ENCODE measurements around the gene NUDT21. TPM values are rescaled to one million over a fixed set of nuclear protein-coding genes. Genes with fewer than 3 reads are reported as not detected.
A peak's percentile ranks its signal among the peaks of the same experiment; 100 is the strongest.

The NUDT21 gene
- total RNA-seq, 1 donor, result 58.6 TPM

GRCh38 chr16:56469748-56470147, 18.6 kb upstream of the NUDT21 start:
- H2AFZ ChIP-seq (ENCODE audit: low read length), result no peak overlapping the region
- TF ChIP-seq, protein P1, sequence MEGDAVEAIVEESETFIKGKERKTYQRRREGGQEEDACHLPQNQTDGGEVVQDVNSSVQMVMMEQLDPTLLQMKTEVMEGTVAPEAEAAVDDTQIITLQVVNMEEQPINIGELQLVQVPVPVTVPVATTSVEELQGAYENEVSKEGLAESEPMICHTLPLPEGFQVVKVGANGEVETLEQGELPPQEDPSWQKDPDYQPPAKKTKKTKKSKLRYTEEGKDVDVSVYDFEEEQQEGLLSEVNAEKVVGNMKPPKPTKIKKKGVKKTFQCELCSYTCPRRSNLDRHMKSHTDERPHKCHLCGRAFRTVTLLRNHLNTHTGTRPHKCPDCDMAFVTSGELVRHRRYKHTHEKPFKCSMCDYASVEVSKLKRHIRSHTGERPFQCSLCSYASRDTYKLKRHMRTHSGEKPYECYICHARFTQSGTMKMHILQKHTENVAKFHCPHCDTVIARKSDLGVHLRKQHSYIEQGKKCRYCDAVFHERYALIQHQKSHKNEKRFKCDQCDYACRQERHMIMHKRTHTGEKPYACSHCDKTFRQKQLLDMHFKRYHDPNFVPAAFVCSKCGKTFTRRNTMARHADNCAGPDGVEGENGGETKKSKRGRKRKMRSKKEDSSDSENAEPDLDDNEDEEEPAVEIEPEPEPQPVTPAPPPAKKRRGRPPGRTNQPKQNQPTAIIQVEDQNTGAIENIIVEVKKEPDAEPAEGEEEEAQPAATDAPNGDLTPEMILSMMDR (IDR thresholded peaks at IDR 0.05; ENCODE audit: extremely low read depth, low read depth, low read length), result no peak
- H3K27me3 ChIP-seq (ENCODE audit: insufficient read depth, low read length), result no peaks in the 10 kb centered on the region
- H3K9me3 ChIP-seq (ENCODE audit: low read depth, low read length), result no peaks in the 10 kb centered on the region
- no peak overlapping the region for H3K27ac ChIP-seq (ENCODE audit: low read depth, low read length)
- peak; percentile 17 for DNase-seq (ENCODE audit: insufficient read length, low spot score, missing footprints)
- H3K4me1 ChIP-seq (ENCODE audit: insufficient read depth, low read length), result no peaks in the 10 kb centered on the region
- H4K20me1 ChIP-seq (ENCODE audit: insufficient read depth, low read length), result no peaks in the 10 kb centered on the region
- H3K79me2 ChIP-seq (ENCODE audit: insufficient read depth, low read length), result no peaks in the 10 kb centered on the region
- H3K4me3 ChIP-seq (ENCODE audit: insufficient read depth, low read length), result no peak overlapping the region
- H3K4me2 ChIP-seq (ENCODE audit: insufficient read depth, low read length), result no peak overlapping the region
- peaks cover 78% of the 10 kb centered on the region for H3K36me3 ChIP-seq (ENCODE audit: insufficient read depth, low read length)

- H3K4me1 ChIP-seq (ENCODE audit: insufficient read depth, low read length), result no peaks in the 10 kb centered on the region
- H2AFZ ChIP-seq (ENCODE audit: low read length), result no peak overlapping the region
- H3K27me3 ChIP-seq (ENCODE audit: insufficient read depth, low read length), result no peaks in the 10 kb centered on the region
- no peak overlapping the region for H3K4me3 ChIP-seq (ENCODE audit: insufficient read depth, low read length)
- TF ChIP-seq, protein P1 (IDR thresholded peaks at IDR 0.05; ENCODE audit: extremely low read depth, low read depth, low read length), result no peak
- no peak for DNase-seq (ENCODE audit: insufficient read length, low spot score, missing footprints)
- H4K20me1 ChIP-seq (ENCODE audit: insufficient read depth, low read length), result no peaks in the 10 kb centered on the region
- no peak overlapping the region for H3K27ac ChIP-seq (ENCODE audit: low read depth, low read length)
- no peak overlapping the region for H3K4me2 ChIP-seq (ENCODE audit: insufficient read depth, low read length)
- H3K79me2 ChIP-seq (ENCODE audit: insufficient read depth, low read length), result no peaks in the 10 kb centered on the region
- H3K9me3 ChIP-seq (ENCODE audit: low read depth, low read length), result no peaks in the 10 kb centered on the region
- H3K36me3 ChIP-seq (ENCODE audit: insufficient read depth, low read length), result peaks cover 76% of the 10 kb centered on the region
Measured at GRCh38 chr16:56468800-56469199, 17.7 kb upstream of the NUDT21 start.

DNA sequence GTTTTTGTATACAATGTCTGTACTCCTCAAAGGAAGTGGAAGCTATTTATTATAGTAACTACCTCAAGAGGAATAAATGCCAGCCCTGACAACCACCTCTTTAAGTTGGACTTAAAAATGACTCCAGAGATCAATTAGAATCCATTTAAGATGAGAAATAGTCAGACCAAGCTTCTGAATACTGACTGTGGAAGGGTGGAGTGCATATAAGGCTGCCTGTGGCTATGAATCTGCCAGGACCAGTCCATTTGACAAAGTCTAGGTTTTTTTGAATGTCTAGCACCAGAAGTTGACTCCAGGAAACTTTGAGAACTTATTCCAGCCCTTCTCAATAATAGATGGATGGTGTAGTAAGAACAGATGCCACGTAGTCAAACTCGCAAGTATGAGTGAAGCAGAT, 15.2 kb upstream of the NUDT21 start:
- no peaks in the 10 kb centered on the region for H3K27me3 ChIP-seq (ENCODE audit: insufficient read depth, low read length)
- no peaks in the 10 kb centered on the region for H3K9me3 ChIP-seq (ENCODE audit: low read depth, low read length)
- no peak overlapping the region for H3K27ac ChIP-seq (ENCODE audit: low read depth, low read length)
- H3K79me2 ChIP-seq (ENCODE audit: insufficient read depth, low read length), result no peaks in the 10 kb centered on the region
- H3K36me3 ChIP-seq (ENCODE audit: insufficient read depth, low read length), result peaks cover 76% of the 10 kb centered on the region
- no peaks in the 10 kb centered on the region for H3K4me1 ChIP-seq (ENCODE audit: insufficient read depth, low read length)
- no peak overlapping the region for H3K4me3 ChIP-seq (ENCODE audit: insufficient read depth, low read length)
- H2AFZ ChIP-seq (ENCODE audit: low read length), result no peak overlapping the region
- H3K4me2 ChIP-seq (ENCODE audit: insufficient read depth, low read length), result no peak overlapping the region
- DNase-seq (ENCODE audit: insufficient read length, low spot score, missing footprints), result no peak
- TF ChIP-seq, protein P1 (IDR thresholded peaks at IDR 0.05; ENCODE audit: extremely low read depth, low read depth, low read length), result no peak
- H4K20me1 ChIP-seq (ENCODE audit: insufficient read depth, low read length), result peaks cover 2% of the 10 kb centered on the region

GRCh38 chr16:56463153-56463552, 12.0 kb upstream of the NUDT21 start:
- DNase-seq (ENCODE audit: insufficient read length, low spot score, missing footprints), result no peak
- no peaks in the 10 kb centered on the region for H3K4me1 ChIP-seq (ENCODE audit: insufficient read depth, low read length)
- H3K4me3 ChIP-seq (ENCODE audit: insufficient read depth, low read length), result no peak overlapping the region
- no peaks in the 10 kb centered on the region for H3K9me3 ChIP-seq (ENCODE audit: low read depth, low read length)
- no peaks in the 10 kb centered on the region for H3K27me3 ChIP-seq (ENCODE audit: insufficient read depth, low read length)
- TF ChIP-seq, protein P1 (IDR thresholded peaks at IDR 0.05; ENCODE audit: extremely low read depth, low read depth, low read length), result no peak
- no peak overlapping the region for H2AFZ ChIP-seq (ENCODE audit: low read length)
- H3K27ac ChIP-seq (ENCODE audit: low read depth, low read length), result no peak overlapping the region
- H4K20me1 ChIP-seq (ENCODE audit: insufficient read depth, low read length), result peaks cover 2% of the 10 kb centered on the region
- H3K79me2 ChIP-seq (ENCODE audit: insufficient read depth, low read length), result no peaks in the 10 kb centered on the region
- H3K36me3 ChIP-seq (ENCODE audit: insufficient read depth, low read length), result peaks cover 71% of the 10 kb centered on the region
- no peak overlapping the region for H3K4me2 ChIP-seq (ENCODE audit: insufficient read depth, low read length)
